Activated CD8-positive, alpha-beta memory T cell treated with anti-CD3 and anti-CD28 coated beads for 1 hour (primary cell): Measurements from ENCODE around the gene BPIFB4.
"Not testable (repeated sequence)": the region's sequence is repeated elsewhere in the genome, so short reads cannot be mapped to it uniquely, and the experiment has no call there.

Experiments used
- DNase-seq, 2 donors: peaks; one replicate each; pipeline ENCODE4 v3.0.0-alpha.2; 2020; ENCODE audit warnings: low read depth in 1 of 2; ENCODE audit errors: extremely low read depth in 1 of 2

The BPIFB4 gene

GRCh38 chr20:33084722-33085121 lies 5.3 kb downstream of the BPIFB4 start:
- DNase-seq, result no peak

- no peak for DNase-seq
Observed at GRCh38 chr20:33086052-33086722, 6.7 kb downstream of the BPIFB4 start.

GRCh38 chr20:33091147-33091546 lies 11.7 kb downstream of the BPIFB4 start:
- no peak for DNase-seq

- DNase-seq, result no peak
Observed at GRCh38 chr20:33091693-33092092, 12.2 kb downstream of the BPIFB4 start.

GRCh38 chr20:33092361-33092760 lies 12.9 kb downstream of the BPIFB4 start:
- no peak for DNase-seq

- no peak for DNase-seq
Observed at GRCh38 chr20:33093074-33093473, 13.6 kb downstream of the BPIFB4 start.

GRCh38 chr20:33093582-33093981 lies 14.1 kb downstream of the BPIFB4 start:
- no peak for DNase-seq

- no peak for DNase-seq
Observed at GRCh38 chr20:33095249-33095648, 15.8 kb downstream of the BPIFB4 start.

- not testable (repeated sequence) for DNase-seq
Observed at GRCh38 chr20:33095902-33096584, 16.6 kb downstream of the BPIFB4 start.

- DNase-seq, result no peak
Observed at GRCh38 chr20:33097001-33097400, 17.6 kb downstream of the BPIFB4 start.

GRCh38 chr20:33099843-33100538 lies 20.5 kb downstream of the BPIFB4 start:
- no peak for DNase-seq

- DNase-seq, result no peak
Observed at GRCh38 chr20:33103556-33103955, 24.1 kb downstream of the BPIFB4 start.

- no peak for DNase-seq
Observed at GRCh38 chr20:33104336-33104735, 24.9 kb downstream of the BPIFB4 start.

GRCh38 chr20:33105316-33105924 lies 26.0 kb downstream of the BPIFB4 start:
- DNase-seq, result no peak

GRCh38 chr20:33106058-33106620 lies 26.7 kb downstream of the BPIFB4 start:
- DNase-seq, result not testable (repeated sequence)

GRCh38 chr20:33108661-33109060 lies 29.2 kb downstream of the BPIFB4 start:
- no peak for DNase-seq

- no peak for DNase-seq
Observed at GRCh38 chr20:33110147-33110825, 30.8 kb downstream of the BPIFB4 start.

- no peak for DNase-seq
Observed at GRCh38 chr20:33111306-33111705, 31.9 kb downstream of the BPIFB4 start.

GRCh38 chr20:33112547-33113386 lies 33.3 kb downstream of the BPIFB4 start:
- DNase-seq, result no peak
